Left lobe of liver (tissue), 2 donors: Measurements from ENCODE around the gene RAB32. TPM values are rescaled to one million over a fixed set of nuclear protein-coding genes. Genes with fewer than 3 reads are reported as not detected.

ENCODE experiments used
- ATAC-seq: fragments of 200-7000 bp; cut with Tn5 transposase; one replicate; pipeline ENCODE4 v1.9.1; 2020; ENCODE audit warnings: mild to moderate bottlenecking, moderate library complexity
- DNase-seq: peaks from one replicate; pipeline ENCODE4 v3.0.0-alpha.2; 2020; ENCODE audit warnings: low spot score
- total RNA-seq: library from RNA; stranded (reverse); gene quantifications from one replicate; pipeline ENCODE4 v1.2.1, GENCODE V29; 2021
- donor health status: DM: no; HTN: no; CAD: no; lungs with moderate emphysema.
- donor health status: DM: no; HTN: yes; CAD: no.

RAB32 gene
- total RNA-seq, 1 donor from 2014 or later, result 13.6 TPM

DNA sequence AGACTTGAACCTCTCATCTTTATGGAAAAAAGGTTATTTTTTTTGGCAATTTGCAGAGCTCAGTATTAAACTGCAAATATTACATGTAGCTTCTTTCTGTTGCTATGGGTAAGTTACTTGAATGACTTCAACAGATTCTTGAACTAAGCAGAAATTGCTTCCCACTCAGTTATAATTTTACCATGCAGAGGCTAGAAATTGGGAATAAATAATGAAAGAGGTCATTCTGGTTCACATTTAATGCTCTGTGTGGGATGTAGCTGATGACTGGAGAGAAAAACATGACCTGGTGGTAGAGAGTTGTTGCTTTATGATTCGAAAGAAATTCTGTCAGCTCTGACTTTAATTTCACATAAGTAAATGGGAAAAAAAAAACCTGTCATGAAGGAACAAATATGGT, 38.3 kb downstream of the RAB32 start:
- no peak for ATAC-seq
- DNase-seq, result no peak

DNA sequence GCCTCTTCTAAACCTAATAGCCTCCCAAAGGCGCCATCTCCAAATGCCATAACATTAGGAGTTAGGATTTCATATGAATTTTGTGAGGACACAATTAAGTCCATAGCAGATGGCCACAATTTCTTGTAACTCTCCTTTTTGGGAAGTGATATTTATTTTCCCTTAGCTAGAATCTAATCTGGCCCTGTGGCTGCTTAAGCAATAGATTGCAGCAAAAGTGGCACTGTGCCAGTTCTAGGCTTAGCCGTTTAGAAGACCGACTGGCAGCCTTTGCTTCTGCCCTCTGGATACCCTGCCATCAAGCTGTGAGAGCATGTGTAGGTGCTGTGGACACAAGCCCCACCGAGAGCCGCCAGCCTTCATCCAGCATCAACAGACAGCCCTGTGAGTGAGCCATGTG, 39.2 kb downstream of the RAB32 start:
- ATAC-seq (peak; percentile 42), DNase-seq (no peak)

DNA sequence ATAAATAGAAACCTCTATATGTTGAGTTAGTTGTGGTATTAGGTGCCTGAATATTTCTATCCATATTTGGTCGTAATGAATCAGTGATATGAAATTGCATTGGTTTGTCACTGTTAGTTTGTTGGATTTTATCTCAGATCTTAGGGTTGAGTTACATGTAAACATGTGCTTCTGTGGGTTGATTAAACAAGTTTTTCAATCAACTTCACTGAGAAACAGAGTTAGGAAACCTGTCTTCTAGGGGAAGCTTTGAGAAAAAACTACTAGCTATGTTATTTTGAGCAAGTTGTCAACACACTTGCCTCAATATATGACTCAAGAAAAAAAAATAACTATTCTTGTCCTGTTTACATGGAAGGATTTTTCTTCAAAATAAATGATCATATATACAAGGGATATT, 40.3 kb downstream of the RAB32 start:
- ATAC-seq (no peak), DNase-seq (no peak)

DNA sequence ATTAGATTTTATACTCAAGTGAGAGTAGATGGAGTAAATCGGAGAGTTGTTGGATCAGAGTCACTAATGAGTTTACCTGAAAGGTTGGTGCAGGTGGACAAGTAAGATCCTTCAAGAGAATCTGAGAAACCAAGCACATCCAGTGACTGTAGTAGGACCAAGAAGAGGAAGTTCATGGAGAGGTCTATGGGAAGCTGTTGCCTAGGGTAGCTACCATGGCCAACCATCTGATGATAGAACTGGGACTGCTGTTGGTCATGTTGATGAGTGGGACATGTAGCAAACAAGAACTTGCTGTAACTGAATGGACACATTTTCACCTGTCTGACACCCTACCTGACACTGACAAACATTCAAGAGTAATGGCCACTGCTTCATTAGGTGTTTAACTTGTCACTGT, 43.8 kb downstream of the RAB32 start:
- ATAC-seq, result no peak

DNA sequence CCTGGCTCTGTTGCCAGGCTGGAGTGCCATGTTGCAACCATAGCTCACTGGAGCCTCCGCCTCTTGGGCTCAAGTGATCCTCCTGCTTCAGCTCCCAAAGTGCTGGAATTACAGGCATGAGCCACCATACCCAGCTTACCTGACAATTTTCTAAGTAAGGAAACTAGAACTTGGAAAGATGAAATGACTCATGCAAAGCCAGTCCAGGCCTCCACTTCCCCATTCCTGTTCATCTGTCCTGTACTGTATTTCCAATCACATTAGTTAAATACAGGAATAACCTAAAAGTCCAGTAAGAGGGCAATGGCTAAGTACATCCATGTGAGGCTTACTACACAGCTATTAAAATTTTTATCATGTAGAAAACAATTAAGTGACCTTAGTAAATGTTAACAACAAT, 46.9 kb downstream of the RAB32 start:
- no peak for ATAC-seq
- DNase-seq, result no peak

More for the DNA sequence above, 43.8 kb downstream of the RAB32 start:
- DNase-seq, result no peak

DNA sequence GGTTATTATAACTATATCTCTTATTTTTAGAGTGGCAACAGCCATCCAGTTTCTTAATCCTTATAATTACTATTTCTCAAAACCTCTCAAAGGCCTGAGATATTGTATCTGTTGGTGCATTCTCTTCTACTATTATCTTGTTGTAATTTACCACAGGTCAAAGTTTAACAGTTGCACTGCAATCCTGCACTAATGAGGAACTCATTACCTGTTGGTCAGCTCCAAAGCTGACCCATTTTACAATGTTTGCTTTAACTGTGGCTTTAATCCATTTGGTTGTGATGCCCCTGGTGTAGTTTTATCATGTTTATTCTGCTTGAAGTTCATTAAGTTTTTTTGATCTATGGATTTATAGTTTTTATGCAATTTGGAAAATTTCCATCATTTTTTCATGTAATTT, 48.8 kb downstream of the RAB32 start:
- no peak for DNase-seq
- ATAC-seq, result no peak

DNA sequence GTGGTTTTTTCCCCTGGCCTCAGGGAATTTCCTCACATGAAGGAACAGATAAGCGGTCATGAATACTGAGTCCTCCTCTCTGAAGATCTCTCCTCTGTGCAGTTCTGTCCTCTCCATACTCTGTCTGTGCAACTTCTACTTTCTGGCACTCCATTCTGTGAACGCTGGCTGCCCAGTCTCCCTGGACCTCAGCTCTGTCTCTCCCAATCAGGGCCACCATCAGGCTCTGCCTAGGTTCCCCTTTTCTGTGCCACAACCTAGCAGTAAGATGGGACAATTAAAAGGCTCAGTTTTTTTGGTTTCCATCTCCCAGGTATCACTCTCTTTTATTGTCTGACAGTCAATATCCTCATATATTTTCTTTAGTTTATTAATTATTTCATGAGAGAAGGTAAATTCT, 50.4 kb downstream of the RAB32 start:
- no peak for DNase-seq
- peak; percentile 35 for ATAC-seq

DNA sequence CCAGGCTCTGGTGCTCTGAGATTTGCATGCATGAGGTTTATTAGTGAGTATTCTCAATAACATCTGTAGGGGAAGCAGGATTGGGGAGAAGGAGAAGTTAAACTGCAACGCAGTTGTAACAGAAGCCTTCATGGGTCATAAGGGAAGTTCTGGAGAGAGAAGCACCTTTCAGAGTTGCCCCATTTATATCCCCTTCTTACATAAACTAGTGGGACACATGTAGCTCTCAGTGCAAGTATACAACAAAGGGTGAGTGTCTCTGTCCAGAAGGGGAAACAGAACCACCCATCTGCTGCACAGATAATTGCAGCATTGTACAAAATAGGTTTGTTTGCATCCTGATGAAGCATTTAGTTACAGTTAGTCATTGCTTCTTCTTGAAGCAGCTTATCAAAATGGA, 50.9 kb downstream of the RAB32 start:
- peak; percentile 46 for ATAC-seq
- DNase-seq, result no peak

DNA sequence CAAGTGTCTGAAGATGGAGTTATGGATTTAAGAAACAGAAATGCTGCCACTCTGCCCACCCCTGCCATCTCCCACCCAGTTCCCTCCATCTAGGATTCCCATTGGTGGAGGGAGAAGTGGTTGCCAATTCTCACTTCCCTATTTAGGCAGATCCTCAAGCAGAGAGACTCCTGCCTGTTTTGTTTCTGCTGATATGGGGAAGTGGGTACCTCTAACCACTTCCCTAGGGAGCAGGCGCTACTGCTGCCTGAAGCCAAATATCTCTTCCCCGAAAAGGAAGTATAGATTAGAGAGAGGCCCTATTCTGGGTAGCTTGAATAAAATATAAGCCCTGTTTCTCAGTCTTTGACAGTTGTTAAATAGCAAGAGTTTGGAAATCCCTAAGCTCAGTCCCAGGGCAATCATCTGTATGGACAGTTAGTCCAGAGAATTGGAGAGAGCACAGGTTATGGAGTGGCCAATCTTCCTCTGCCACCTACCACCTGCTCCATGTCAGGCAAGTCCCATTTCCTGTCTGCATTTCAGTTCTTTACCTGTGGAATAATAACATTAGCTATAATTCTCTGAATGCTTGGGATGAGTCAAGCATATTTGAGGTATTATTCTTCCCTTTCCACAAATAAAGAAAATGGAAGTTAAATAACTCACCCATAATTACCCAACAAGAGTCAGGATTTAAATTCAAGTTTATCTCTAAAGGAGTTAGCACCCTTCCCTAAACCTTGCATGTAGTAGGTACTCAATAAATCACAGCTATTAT, 52.5 kb downstream of the RAB32 start:
- DNase-seq, result no peak
- ATAC-seq, result peak; percentile 39

DNA sequence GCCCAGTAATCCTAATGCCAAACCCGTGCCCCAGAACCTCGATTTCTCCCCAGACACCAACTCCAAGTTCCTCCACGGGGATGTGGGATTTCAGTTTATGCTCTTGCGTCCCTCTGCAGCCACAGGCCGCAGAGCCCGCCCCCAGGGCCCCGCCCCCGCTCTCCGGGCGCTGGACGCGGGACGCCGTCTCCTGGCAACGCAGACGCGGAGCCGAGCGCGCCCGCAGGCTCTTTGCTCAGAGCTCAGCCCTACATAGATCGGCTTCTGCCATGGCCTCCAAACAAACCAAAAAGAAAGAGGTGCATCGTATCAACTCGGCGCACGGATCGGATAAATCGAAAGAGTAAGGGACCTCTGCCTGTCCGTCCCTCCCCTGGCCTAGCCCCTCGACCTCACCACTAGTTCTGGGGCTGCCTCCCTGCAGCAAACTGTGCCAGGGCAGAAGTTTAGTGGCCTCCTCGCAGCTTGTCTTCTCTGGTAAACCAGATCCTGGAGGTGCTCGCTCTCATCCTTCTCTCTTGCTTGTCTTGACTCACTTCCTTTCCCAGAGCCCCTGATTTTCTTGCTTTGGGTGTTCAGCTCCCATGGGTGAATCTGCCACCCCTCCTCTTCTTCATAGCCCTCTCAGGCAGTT, 55.3 kb downstream of the RAB32 start, which contains the start of gene ADGB:
Gene ADGB (plus strand): TSS at position 201 of the 634 bp plus-strand sequence. CDS start 69 bp downstream, at position 270.
- ATAC-seq (peak; percentile 94), DNase-seq (peak; percentile 58)

DNA sequence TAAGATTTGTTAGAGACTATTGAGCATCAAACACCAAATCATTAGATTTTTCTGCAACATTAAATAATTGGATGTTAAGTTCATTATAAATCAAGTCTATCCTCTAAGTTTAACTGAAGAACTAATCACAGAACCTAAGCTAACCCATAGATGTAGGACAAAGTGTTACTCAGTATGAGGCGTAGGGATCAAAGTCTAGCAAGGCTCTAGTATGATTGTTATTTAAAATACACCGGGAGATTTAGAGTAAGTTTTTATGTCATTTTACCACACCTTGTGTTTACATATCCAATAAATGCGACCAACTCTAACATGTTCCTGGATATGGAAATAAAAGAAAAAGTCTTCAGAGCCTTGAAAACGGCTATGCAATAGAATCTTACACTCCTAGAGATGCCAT, 57.7 kb downstream of the RAB32 start:
- ATAC-seq (no peak), DNase-seq (no peak)

DNA sequence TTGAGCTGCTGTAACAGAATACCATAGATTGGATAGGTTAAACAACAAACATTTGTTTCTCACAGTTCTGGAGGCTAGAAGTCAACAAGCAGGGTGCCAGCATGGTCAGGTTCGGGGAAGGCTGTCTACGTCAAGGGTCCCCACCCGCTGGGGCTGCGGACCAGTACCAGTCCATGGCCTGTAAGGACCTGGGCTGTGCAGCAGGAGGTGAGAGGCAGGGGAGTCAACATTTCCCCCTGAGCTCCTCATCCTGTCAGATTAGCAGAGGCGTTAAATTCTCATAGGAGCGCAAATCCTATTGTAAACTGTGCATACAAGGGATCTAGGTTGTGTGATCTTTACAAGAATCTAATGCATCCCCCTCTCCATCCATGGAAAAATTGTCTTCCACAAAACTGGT, 58.9 kb downstream of the RAB32 start:
- DNase-seq, result no peak
- ATAC-seq, result no peak

Other genes starting within 250 kb of the RAB32 start
- gene ADGB, start 55.1 kb downstream of the RAB32 start, total RNA-seq, result not detected